Mesothelial cell of epicardium (in vitro differentiated cells): Measurements from ENCODE around the gene PADI6. TPM values are rescaled to one million over a fixed set of nuclear protein-coding genes. Genes with fewer than 3 reads are reported as not detected.

Experiments
- DNase-seq, 2 experiments: peaks; one replicate each; pipeline ENCODE4 v3.0.0; 2021; ENCODE audit warnings: low spot score in 2 of 2; ENCODE audit not compliant: unreplicated experiment in 2 of 2
- H3K27ac Mint-ChIP-seq: 2 replicates; pipeline ENCODE4 v1.8.0; 2021; ENCODE audit warnings: mixed read lengths
- H3K27me3 Mint-ChIP-seq: 2 replicates; pipeline ENCODE4 v1.8.0; 2021; ENCODE audit warnings: low read depth, mixed read lengths
- H3K36me3 Mint-ChIP-seq: 2 replicates; pipeline ENCODE4 v1.8.0; 2021; ENCODE audit warnings: mixed read lengths
- H3K4me1 Mint-ChIP-seq: 2 replicates; pipeline ENCODE4 v1.8.0; 2021; ENCODE audit warnings: mixed read lengths
- H3K4me3 Mint-ChIP-seq: 2 replicates; pipeline ENCODE4 v1.8.0; 2021; ENCODE audit warnings: mild to moderate bottlenecking, moderate library complexity, mixed read lengths
- H3K9me3 Mint-ChIP-seq: 2 replicates; pipeline ENCODE4 v1.8.0; 2021; ENCODE audit warnings: mixed read lengths
- CTCF ChIP-seq: fragments of 200-600 bp; sonication (generic); IDR thresholded peaks from one replicate; pipeline ENCODE4 v1.5.0; 2021; ENCODE audit warnings: antibody characterized with exemption; ENCODE audit not compliant: unreplicated experiment
- total RNA-seq: library from RNA; stranded (reverse); gene quantifications from 3 replicates; pipeline ENCODE4 v1.2.1, GENCODE V29; 2021

PADI6 gene
- total RNA-seq, 1 donor from 2014 or later: not detected

- no peak for DNase-seq
- Mint-ChIP-seq H3K27me3 (no peaks in the 10 kb centered on the region), H3K36me3 (no peaks in the 10 kb centered on the region), H3K9me3 (no peaks in the 10 kb centered on the region), H3K4me1 (no peaks in the 10 kb centered on the region), H3K27ac (no peak overlapping the region), H3K4me3 (no peak overlapping the region)
- TF ChIP-seq CTCF: no peak
Observed at GRCh38 chr1:17359031-17359430, 13.0 kb upstream of the PADI6 start.

GRCh38 chr1:17359808-17360207, 12.2 kb upstream of the PADI6 start:
- H3K27me3 Mint-ChIP-seq: no peaks in the 10 kb centered on the region
- TF ChIP-seq CTCF: no peak
- H3K4me1 Mint-ChIP-seq: no peaks in the 10 kb centered on the region
- DNase-seq: no peak
- no peaks in the 10 kb centered on the region for H3K36me3 Mint-ChIP-seq
- no peak overlapping the region for H3K27ac Mint-ChIP-seq
- H3K9me3 Mint-ChIP-seq: no peaks in the 10 kb centered on the region
- no peak overlapping the region for H3K4me3 Mint-ChIP-seq

- H3K36me3 Mint-ChIP-seq: no peaks in the 10 kb centered on the region
- no peak overlapping the region for H3K4me3 Mint-ChIP-seq
- H3K4me1 Mint-ChIP-seq: no peaks in the 10 kb centered on the region
- no peaks in the 10 kb centered on the region for H3K27me3 Mint-ChIP-seq
- no peak overlapping the region for H3K27ac Mint-ChIP-seq
- H3K9me3 Mint-ChIP-seq: no peaks in the 10 kb centered on the region
- TF ChIP-seq CTCF: no peak
- no peak for DNase-seq
Observed at GRCh38 chr1:17360272-17360956, 11.6 kb upstream of the PADI6 start.

- no peak for TF ChIP-seq CTCF
- Mint-ChIP-seq H3K9me3 (no peaks in the 10 kb centered on the region), H3K4me1 (no peaks in the 10 kb centered on the region), H3K27me3 (peaks cover 3% of the 10 kb centered on the region), H3K36me3 (no peaks in the 10 kb centered on the region), H3K4me3 (no peak overlapping the region), H3K27ac (no peak overlapping the region)
- DNase-seq: no peak
Observed at GRCh38 chr1:17361687-17362086, 10.3 kb upstream of the PADI6 start.

GRCh38 chr1:17363351-17363750, 8.6 kb upstream of the PADI6 start:
- Mint-ChIP-seq H3K27me3 (peaks cover 4% of the 10 kb centered on the region), H3K4me3 (no peak overlapping the region), H3K4me1 (no peaks in the 10 kb centered on the region), H3K36me3 (no peaks in the 10 kb centered on the region), H3K9me3 (no peaks in the 10 kb centered on the region), H3K27ac (no peak overlapping the region)
- DNase-seq: no peak
- no peak for TF ChIP-seq CTCF

GRCh38 chr1:17363771-17364170, 8.2 kb upstream of the PADI6 start:
- no peak overlapping the region for H3K27ac Mint-ChIP-seq
- H3K9me3 Mint-ChIP-seq: no peaks in the 10 kb centered on the region
- H3K4me3 Mint-ChIP-seq: no peak overlapping the region
- no peak for TF ChIP-seq CTCF
- H3K4me1 Mint-ChIP-seq: peaks cover 3% of the 10 kb centered on the region
- no peak for DNase-seq
- no peaks in the 10 kb centered on the region for H3K36me3 Mint-ChIP-seq
- peaks cover 4% of the 10 kb centered on the region for H3K27me3 Mint-ChIP-seq
